BLaER1 treated with 17β-estradiol and CSF1 and Interleukin-3, amounts not matched to agents 10 nM and 100 nM (cell line): ENCODE data around the gene LRP8.
A peak's percentile ranks its signal among the peaks of the same experiment; 100 is the strongest.

Experiments used
- H3K27ac ChIP-seq, 11 experiments: shearing (Covaris generic); formaldehyde crosslinking; 2 replicates each; pipeline ENCODE4 v1.8.1; 2022
- H3K27me3 ChIP-seq, 11 experiments: shearing (Covaris generic); formaldehyde crosslinking; 2 replicates each; pipeline ENCODE4 v1.8.1; 2022
- H3K36me3 ChIP-seq, 11 experiments: shearing (Covaris generic); formaldehyde crosslinking; 2 replicates each; pipeline ENCODE4 v1.8.1; 2022
- H3K4me1 ChIP-seq, 10 experiments: shearing (Covaris generic); formaldehyde crosslinking; 2 replicates each; pipeline ENCODE4 v1.8.1; 2022
- H3K4me2 ChIP-seq, 11 experiments: shearing (Covaris generic); formaldehyde crosslinking; 2 replicates each; pipeline ENCODE4 v1.8.1; 2022
- H3K4me3 ChIP-seq, 10 experiments: shearing (Covaris generic); formaldehyde crosslinking; 2 replicates each; pipeline ENCODE4 v1.8.1; 2022
- H3K9ac ChIP-seq, 11 experiments: shearing (Covaris generic); formaldehyde crosslinking; 2 replicates each; pipeline ENCODE4 v1.8.1; 2022
- H3K9me3 ChIP-seq, 11 experiments: shearing (Covaris generic); formaldehyde crosslinking; replicated peaks in 1 of 11; 2 replicates each; pipeline ENCODE4 v1.8.1; 2022
- H4K20me1 ChIP-seq, 11 experiments: shearing (Covaris generic); formaldehyde crosslinking; 2 replicates each; pipeline ENCODE4 v1.8.1; 2022
- Cebpa-rat ChIP-seq, 11 experiments: shearing (Covaris generic); IDR thresholded peaks; 2 replicates each; pipeline ENCODE4 v1.8.1; 2022

LRP8 gene

DNA sequence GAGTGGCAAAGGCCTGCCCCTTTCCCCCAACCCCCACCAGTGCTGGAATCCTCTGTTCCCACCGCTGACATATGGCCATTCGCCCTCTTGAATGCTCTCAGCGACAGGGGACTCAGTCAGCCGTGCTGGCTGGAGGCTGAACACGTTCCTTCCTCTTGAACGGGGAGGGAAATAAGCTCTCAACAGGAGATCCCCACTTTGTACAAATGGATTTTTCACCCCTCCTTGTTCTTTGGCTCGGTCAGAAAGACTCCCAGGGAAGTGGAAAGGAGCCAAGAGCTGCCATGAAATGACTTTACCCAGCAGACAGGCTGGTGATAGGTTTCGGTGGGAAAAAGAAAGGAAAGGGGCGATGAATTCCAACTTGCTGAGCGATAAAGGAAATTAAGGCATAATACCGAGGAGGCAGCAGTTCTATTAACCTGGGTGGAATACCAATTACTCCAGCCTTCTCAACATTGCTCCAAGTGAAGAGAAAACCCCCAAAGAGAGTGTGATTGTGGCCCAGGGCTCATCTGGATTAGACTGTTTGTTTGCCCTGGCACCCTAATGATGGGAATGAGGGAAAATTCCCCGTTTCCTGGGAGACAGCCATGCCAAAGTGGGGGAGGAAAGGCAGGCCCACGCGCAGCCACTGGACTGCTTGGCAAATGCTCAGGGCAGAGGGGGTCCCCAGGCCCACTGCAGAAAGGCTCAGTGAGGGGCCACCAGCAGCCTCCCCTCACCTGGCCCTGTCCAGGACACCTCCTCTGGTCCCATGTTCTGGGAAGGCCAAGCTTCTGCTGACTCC lies 23.9 kb downstream of the LRP8 start:
- TF ChIP-seq Cebpa-rat (IDR thresholded peaks at IDR 0.05), result no peak
- H3K9me3 ChIP-seq, result no peaks in the 10 kb centered on the region
- peaks cover 3 to 99% (median 40%) of the 10 kb centered on the region in 11 experiments; a peak in 17 of 22 replicates for H3K36me3 ChIP-seq
- H3K4me1 ChIP-seq, result peaks cover 24 to 48% (median 38%) of the 10 kb centered on the region in 10 experiments
- H3K4me3 ChIP-seq, result no peak overlapping the region
- H3K9ac ChIP-seq, result no peak overlapping the region
- no peak overlapping the region for H3K4me2 ChIP-seq
- H3K27ac ChIP-seq, result 0 out of 22 replicates have a peak overlapping the region, but pooled peaks of 1 of the 11 experiments have one; percentile 1
- peaks cover 0 to 100% (median 100%) of the 10 kb centered on the region in 11 experiments; a peak in 18 of 22 replicates for H4K20me1 ChIP-seq
- H3K27me3 ChIP-seq, result no peaks in the 10 kb centered on the region

- Histone ChIP-seq H3K4me3 (no peak overlapping the region), H3K9me3 (no peaks in the 10 kb centered on the region), H3K36me3 (peaks cover 3 to 99% (median 34%) of the 10 kb centered on the region in 11 experiments; a peak in 17 of 22 replicates), H3K27ac (no peak overlapping the region), H3K27me3 (no peaks in the 10 kb centered on the region), H4K20me1 (peaks cover 0 to 100% (median 100%) of the 10 kb centered on the region in 11 experiments; a peak in 18 of 22 replicates), H3K9ac (no peak overlapping the region), H3K4me2 (no peak overlapping the region), H3K4me1 (peaks cover 30 to 53% (median 43%) of the 10 kb centered on the region in 10 experiments)
- TF ChIP-seq Cebpa-rat (IDR thresholded peaks at IDR 0.05), result no peak
Measured at GRCh38 chr1:53303243-53303642, 24.6 kb downstream of the LRP8 start.

- peaks cover 41 to 71% (median 59%) of the 10 kb centered on the region in 10 experiments for H3K4me1 ChIP-seq
- H3K4me2 ChIP-seq, result peak overlapping the region in 10 of 11 experiments; percentile 46 to 89 (median 66); a peak in 20 of 22 replicates
- peak overlapping the region in 2 of 11 experiments; percentile 24 to 54; a peak in 4 of 22 replicates for H3K27ac ChIP-seq
- H3K36me3 ChIP-seq, result peaks cover 0 to 68% (median 18%) of the 10 kb centered on the region in 11 experiments; a peak in 15 of 22 replicates
- TF ChIP-seq Cebpa-rat (IDR thresholded peaks at IDR 0.05), result no peak
- peak overlapping the region in 3 of 11 experiments; percentile 15 to 29 (median 16); a peak in 3 of 22 replicates for H3K9ac ChIP-seq
- no peaks in the 10 kb centered on the region for H3K27me3 ChIP-seq
- no peaks in the 10 kb centered on the region for H3K9me3 ChIP-seq
- no peak overlapping the region for H3K4me3 ChIP-seq
- H4K20me1 ChIP-seq, result peaks cover 0 to 100% (median 100%) of the 10 kb centered on the region in 11 experiments; a peak in 18 of 22 replicates
Measured at GRCh38 chr1:53299233-53299632, 28.6 kb downstream of the LRP8 start.

- H4K20me1 ChIP-seq, result peaks cover 0 to 100% (median 100%) of the 10 kb centered on the region in 11 experiments; a peak in 18 of 22 replicates
- no peak overlapping the region for H3K4me3 ChIP-seq
Measured at GRCh38 chr1:53298045-53298637, 29.7 kb downstream of the LRP8 start.

DNA sequence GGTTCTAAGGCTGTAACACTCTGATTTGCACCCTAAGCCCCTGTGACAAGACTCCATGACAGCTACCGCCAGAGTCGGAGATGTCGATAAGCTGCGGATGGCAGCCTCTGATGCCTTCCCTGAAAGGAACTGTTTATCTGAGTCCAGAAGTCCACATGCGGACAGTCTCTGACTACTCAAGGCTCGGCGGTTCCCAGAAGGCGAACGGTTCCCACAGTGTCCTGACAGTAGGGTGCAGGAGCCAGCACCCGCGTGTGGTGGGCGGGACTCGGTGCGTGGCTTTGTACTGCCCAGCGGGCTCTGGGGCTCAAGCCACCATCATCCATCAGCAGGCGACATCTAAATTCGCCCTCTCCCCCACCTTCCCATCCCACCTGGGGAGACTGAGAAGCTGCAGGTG lies 30.7 kb downstream of the LRP8 start:
- Histone ChIP-seq H3K4me2 (peak overlapping the region in 8 of 11 experiments; percentile 56 to 89 (median 74); a peak in 10 of 22 replicates), H3K9ac (no peak overlapping the region), H3K4me3 (no peak overlapping the region), H3K4me1 (peaks cover 61 to 92% (median 79%) of the 10 kb centered on the region in 10 experiments), H3K27ac (no peak overlapping the region), H3K36me3 (peaks cover 0 to 56% (median 7%) of the 10 kb centered on the region in 11 experiments; a peak in 11 of 22 replicates), H3K27me3 (no peaks in the 10 kb centered on the region), H4K20me1 (peaks cover 0 to 100% (median 100%) of the 10 kb centered on the region in 11 experiments; a peak in 18 of 22 replicates), H3K9me3 (no peaks in the 10 kb centered on the region)
- TF ChIP-seq Cebpa-rat (IDR thresholded peaks at IDR 0.05), result no peak

More at GRCh38 chr1:53298045-53298637, 29.7 kb downstream of the LRP8 start:
- Histone ChIP-seq H3K27me3 (no peaks in the 10 kb centered on the region), H3K36me3 (peaks cover 0 to 62% (median 10%) of the 10 kb centered on the region in 11 experiments; a peak in 11 of 22 replicates), H3K4me1 (peaks cover 52 to 82% (median 70%) of the 10 kb centered on the region in 10 experiments), H3K4me2 (peak overlapping the region; percentile 29 to 89 (median 63)), H3K9me3 (no peaks in the 10 kb centered on the region), H3K27ac (peak overlapping the region in 5 of 11 experiments; percentile 9 to 54 (median 25); a peak in 7 of 22 replicates), H3K9ac (peak overlapping the region in 9 of 11 experiments; percentile 14 to 51 (median 33); a peak in 11 of 22 replicates)
- TF ChIP-seq Cebpa-rat (IDR thresholded peaks at IDR 0.05), result no peak

DNA sequence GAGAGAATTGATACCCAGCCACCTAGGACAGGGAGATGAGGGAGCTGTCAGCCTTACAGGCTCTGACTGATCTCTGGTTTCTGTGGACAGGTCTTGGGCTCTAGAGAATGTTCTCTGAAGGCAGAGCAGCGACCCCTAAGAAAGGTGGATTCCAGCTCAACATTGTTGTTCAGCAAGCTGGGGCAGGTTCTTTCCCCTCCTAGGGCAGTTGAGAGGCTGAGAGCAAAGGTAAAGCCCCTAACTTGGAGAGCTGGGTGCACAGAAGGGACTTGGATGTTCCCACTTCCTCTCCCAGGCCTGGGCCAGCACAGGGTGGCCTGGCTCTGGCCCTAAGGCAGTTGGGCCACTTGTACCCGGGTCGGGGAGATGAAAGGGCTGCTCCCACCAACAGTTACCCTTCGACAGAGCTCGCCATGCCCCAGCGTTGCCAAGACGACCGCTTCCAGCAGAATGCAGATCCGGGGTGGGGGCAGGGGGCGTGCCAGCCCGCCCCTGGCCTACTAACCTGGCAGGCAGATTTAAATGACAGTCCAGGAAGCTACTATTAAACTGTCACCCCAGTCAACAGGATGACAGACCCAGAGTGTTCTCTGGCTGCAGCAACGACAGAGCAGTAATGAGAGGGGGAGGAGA lies 31.6 kb downstream of the LRP8 start:
- Histone ChIP-seq H3K4me3 (no peak overlapping the region), H3K27ac (0 out of 22 replicates have a peak overlapping the region, but pooled peaks of 3 of the 11 experiments have one; percentile 0 to 22 (median 2)), H4K20me1 (peaks cover 0 to 100% (median 100%) of the 10 kb centered on the region in 11 experiments; a peak in 18 of 22 replicates), H3K27me3 (no peaks in the 10 kb centered on the region), H3K9me3 (no peaks in the 10 kb centered on the region), H3K36me3 (peaks cover 0 to 63% (median 15%) of the 10 kb centered on the region in 11 experiments; a peak in 17 of 22 replicates), H3K9ac (peak overlapping the region in 4 of 11 experiments; percentile 9 to 51 (median 20); a peak in 4 of 22 replicates), H3K4me2 (peak overlapping the region in 10 of 11 experiments; percentile 29 to 89 (median 84); a peak in 19 of 22 replicates), H3K4me1 (peaks cover 63 to 96% (median 85%) of the 10 kb centered on the region in 10 experiments)
- TF ChIP-seq Cebpa-rat (IDR thresholded peaks at IDR 0.05), result no peak

DNA sequence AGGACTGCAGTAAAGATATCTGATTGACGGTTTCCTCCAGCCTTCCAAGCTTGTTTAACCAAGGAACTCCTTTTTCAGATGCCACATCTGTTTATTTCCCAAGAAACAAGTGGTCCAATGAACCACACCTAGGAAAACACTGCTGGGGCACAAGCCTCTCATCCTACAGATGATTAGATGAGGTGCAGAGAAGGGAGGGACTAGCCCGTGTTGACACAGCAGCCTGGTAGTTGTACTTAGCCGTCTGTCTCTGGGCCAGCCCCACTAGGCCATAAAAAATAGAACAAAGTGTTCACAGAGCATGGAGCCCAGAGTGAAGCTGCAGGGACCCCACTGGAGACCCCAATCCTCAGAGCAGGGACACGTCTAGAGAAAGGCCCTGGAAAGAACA lies 32.1 kb downstream of the LRP8 start:
- no peak for TF ChIP-seq Cebpa-rat (IDR thresholded peaks at IDR 0.05)
- H3K9me3 ChIP-seq, result no peaks in the 10 kb centered on the region
- no peak overlapping the region for H3K4me3 ChIP-seq
- H3K9ac ChIP-seq, result peak overlapping the region in 3 of 11 experiments; percentile 15 to 51 (median 24); a peak in 3 of 22 replicates
- H3K36me3 ChIP-seq, result peaks cover 0 to 63% (median 20%) of the 10 kb centered on the region in 11 experiments; a peak in 17 of 22 replicates
- 0 out of 22 replicates have a peak overlapping the region, but pooled peaks of 2 of the 11 experiments have one; percentile 2 to 22 for H3K27ac ChIP-seq
- no peaks in the 10 kb centered on the region for H3K27me3 ChIP-seq
- H3K4me2 ChIP-seq, result peak overlapping the region in 10 of 11 experiments; percentile 29 to 89 (median 84); a peak in 19 of 22 replicates
- H4K20me1 ChIP-seq, result peaks cover 0 to 100% (median 100%) of the 10 kb centered on the region in 11 experiments; a peak in 18 of 22 replicates
- H3K4me1 ChIP-seq, result peaks cover 64 to 96% (median 88%) of the 10 kb centered on the region in 10 experiments

DNA sequence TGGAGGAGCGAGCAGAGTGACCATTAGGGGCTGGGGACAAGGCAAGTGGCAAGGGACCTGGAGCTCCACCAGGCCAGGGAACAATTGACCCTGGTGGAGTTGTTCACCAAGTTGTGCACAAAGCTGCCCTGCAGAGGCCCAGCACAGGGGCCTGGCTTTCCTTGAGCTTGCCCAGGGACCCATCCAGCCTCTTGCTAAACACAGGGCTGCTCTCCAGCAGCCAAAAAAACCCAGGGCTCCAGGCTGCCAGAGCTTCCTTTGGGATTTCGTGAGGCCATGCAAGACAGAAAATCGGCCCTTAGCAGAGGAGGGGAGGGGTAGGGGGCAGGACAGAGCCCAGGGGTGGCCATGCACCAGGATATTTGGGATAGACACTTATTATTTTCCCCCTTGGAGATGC lies 32.6 kb downstream of the LRP8 start:
- peaks cover 68 to 97% (median 86%) of the 10 kb centered on the region in 10 experiments for H3K4me1 ChIP-seq
- peaks cover 0 to 63% (median 25%) of the 10 kb centered on the region in 11 experiments; a peak in 17 of 22 replicates for H3K36me3 ChIP-seq
- H4K20me1 ChIP-seq, result peaks cover 0 to 100% (median 100%) of the 10 kb centered on the region in 11 experiments; a peak in 18 of 22 replicates

More for the DNA sequence above, 32.6 kb downstream of the LRP8 start:
- no peaks in the 10 kb centered on the region for H3K27me3 ChIP-seq
- H3K27ac ChIP-seq, result peak overlapping the region in 2 of 11 experiments; percentile 18 to 65; a peak in 2 of 22 replicates
- no peaks in the 10 kb centered on the region for H3K9me3 ChIP-seq
- peak overlapping the region; percentile 74 to 89 (median 84) for H3K4me2 ChIP-seq
- TF ChIP-seq Cebpa-rat (IDR thresholded peaks at IDR 0.05), result no peak
- H3K9ac ChIP-seq, result peak overlapping the region in 3 of 11 experiments; percentile 2 to 30 (median 20); a peak in 1 of 22 replicates
- H3K4me3 ChIP-seq, result no peak overlapping the region
